K562 (cell line): Measurements from ENCODE around the gene ZC3H11A. TPM values are rescaled to one million over a fixed set of nuclear protein-coding genes. Genes with fewer than 3 reads are reported as not detected.

Source experiments
- ATAC-seq: fragments of 200-7000 bp; cut with Tn5 transposase; 3 replicates; pipeline ENCODE4 v1.9.1; 2020; ENCODE audit warnings: moderate library complexity
- BruUV-seq: library from RNA; stranded (reverse); fragments of 400-500 nt; replicated peaks from 2 replicates; lab custom pipeline; 2021; lab: Mats Ljungman, UMichigan
- CTCF ChIA-PET: fragments of 300-600 bp; formaldehyde crosslinking; extraction: SDS; loops from one replicate; lab custom pipeline; 2021; ENCODE audit warnings: low intra/inter-chr PET ratio; lab: Yijun Ruan, JAX
- POLR2A ChIA-PET: fragments of 300-600, 350-650 bp; sonication (Branson Sonifier 250); formaldehyde crosslinking; extraction: SDS; loops from one replicate; lab custom pipeline; 2021; ENCODE audit warnings: antibody characterized with exemption, inconsistent platforms; lab: Yijun Ruan, JAX
- DNase-seq, 4 experiments: peaks; one replicate each; pipeline versions ENCODE4 v3.0.0 to v3.0.0-alpha.2; 2011 to 2018; ENCODE audit warnings: low spot score in 3 of 4, mixed read lengths in 3 of 4; ENCODE audit errors: extremely low read depth in 1 of 4
- FAIRE-seq: peaks from 2 replicates; lab custom pipeline; 2011; peaks lifted over from hg19 to GRCh38; lab: Jason Lieb, UNC
- H2AFZ ChIP-seq: 2 replicates; pipeline ENCODE4 v1.6.0; 2011; ENCODE audit warnings: low read depth, low read length, control low read depth, inconsistent platforms
- H3K27ac ChIP-seq: fragments of 200-600 bp; 3 replicates; pipeline ENCODE4 v1.8.0; 2011; ENCODE audit warnings: low read depth, mild to moderate bottlenecking, control low read depth, inconsistent platforms, low read length, moderate library complexity, mixed read lengths; ENCODE audit errors: extremely low read depth
- H3K27me3 ChIP-seq, 2 experiments: fragments of 300-600 bp in 1 of 2; 2 replicates in 1 of 2; 3 replicates in 1 of 2; pipeline versions ENCODE4 v1.6.0 to v1.8.0; 2011; ENCODE audit warnings: inconsistent platforms in 2 of 2, low read length in 2 of 2, mild to moderate bottlenecking in 1 of 2, mixed read lengths in 1 of 2, moderate library complexity in 1 of 2; ENCODE audit not compliant: control insufficient read depth in 2 of 2, insufficient read depth in 2 of 2
- H3K36me3 ChIP-seq: fragments of 300-600 bp; 3 replicates; pipeline ENCODE4 v1.8.0; 2011; ENCODE audit warnings: mild to moderate bottlenecking, low read length, inconsistent platforms; ENCODE audit not compliant: control insufficient read depth, insufficient read depth
- H3K4me1 ChIP-seq, 2 experiments: fragments of 200-600 bp in 1 of 2; replicated peaks in 1 of 2; 2 replicates in 1 of 2; 3 replicates in 1 of 2; pipeline versions ENCODE4 v1.5.1 to v1.8.0; 2011; ENCODE audit warnings: inconsistent platforms in 2 of 2, low read length in 2 of 2, mild to moderate bottlenecking in 1 of 2, mixed read lengths in 1 of 2, moderate library complexity in 1 of 2; ENCODE audit not compliant: control insufficient read depth in 2 of 2, insufficient read depth in 2 of 2
- H3K4me2 ChIP-seq: 2 replicates; pipeline ENCODE4 v1.6.1; 2011; ENCODE audit warnings: low read length, control low read depth, inconsistent platforms, mixed read lengths; ENCODE audit not compliant: insufficient read depth
- H3K4me3 ChIP-seq: fragments of 200-600 bp; sonication (generic), shearing (Covaris generic); 2 replicates; pipeline ENCODE4 v1.5.1; 2016; ENCODE audit warnings: control low read depth, inconsistent platforms
- H3K79me2 ChIP-seq: fragments of 200-600 bp; 3 replicates; pipeline ENCODE4 v1.8.0; 2011; ENCODE audit warnings: low read length, inconsistent platforms; ENCODE audit not compliant: control insufficient read depth, insufficient read depth
- H3K9ac ChIP-seq, 2 experiments: 2 replicates each; pipeline versions ENCODE4 v1.6.0 to v1.6.1; 2011; ENCODE audit warnings: low read depth in 2 of 2, low read length in 2 of 2, control low read depth in 1 of 2, inconsistent platforms in 1 of 2, mild to moderate bottlenecking in 1 of 2, mixed read lengths in 1 of 2; ENCODE audit not compliant: insufficient read depth in 1 of 2
- H3K9me1 ChIP-seq: one replicate; pipeline ENCODE4 v1.6.0; 2011; ENCODE audit warnings: inconsistent platforms, mild to moderate bottlenecking, low read length, moderate library complexity; ENCODE audit not compliant: control insufficient read depth, insufficient read depth
- H3K9me3 ChIP-seq: replicated peaks from 2 replicates; pipeline ENCODE4 v1.5.1; 2011; ENCODE audit warnings: low read depth, low read length, inconsistent platforms; ENCODE audit not compliant: control insufficient read depth, insufficient read depth
- H4K20me1 ChIP-seq: replicated peaks from 2 replicates; pipeline ENCODE4 v1.6.1; 2011; ENCODE audit warnings: low read length, inconsistent platforms, mixed read lengths; ENCODE audit not compliant: control insufficient read depth, insufficient read depth
- ARNT ChIP-seq, 2 experiments: fragments of 450-650 bp; IDR thresholded peaks; 2 replicates each; pipeline ENCODE4 v1.6.1; 2016; ENCODE audit warnings: mild to moderate bottlenecking in 1 of 2
- E2F4 ChIP-seq: sonication (generic); formaldehyde crosslinking; IDR thresholded peaks from 2 replicates; pipeline ENCODE4 v1.8.0; 2022; ENCODE audit warnings: mild to moderate bottlenecking, low read depth, missing genetic modification reagents
- ELF4 ChIP-seq: fragments of 450-650 bp; formaldehyde crosslinking; IDR thresholded peaks from 2 replicates; pipeline ENCODE4 v1.4.0; 2022; ENCODE audit warnings: missing genetic modification characterization
- ERF ChIP-seq: fragments of 450-650 bp; formaldehyde crosslinking; IDR thresholded peaks from 2 replicates; pipeline ENCODE4 v1.4.0; 2020; ENCODE audit warnings: mild to moderate bottlenecking, mixed read lengths
- FOS ChIP-seq: IDR thresholded peaks from 3 replicates; pipeline ENCODE4 v1.6.1; 2011; ENCODE audit not compliant: insufficient read length; ENCODE audit errors: extremely low read depth
- HLTF ChIP-seq: fragments of 450-650 bp; IDR thresholded peaks from 2 replicates; pipeline ENCODE4 v1.6.1; 2016
- MTF1 ChIP-seq: fragments of 250-450 bp; sonication (Bioruptor Pico); IDR thresholded peaks from 2 replicates; pipeline ENCODE4 v1.9.0; 2021; ENCODE audit warnings: moderate library complexity, mild to moderate bottlenecking, inconsistent platforms, borderline replicate concordance
- POLR2H ChIP-seq: IDR thresholded peaks from 2 replicates; pipeline ENCODE4 v1.6.1; 2016; ENCODE audit warnings: missing genetic modification characterization, low read depth, mild to moderate bottlenecking, control low read depth, missing compliant biosample characterization, moderate library complexity
- RBM14 ChIP-seq: fragments of 200-400 bp; formaldehyde crosslinking; IDR thresholded peaks from 2 replicates; pipeline ENCODE4 v1.6.1; 2018; ENCODE audit warnings: low read depth, mild to moderate bottlenecking, low read length, moderate library complexity, borderline replicate concordance; ENCODE audit not compliant: insufficient read depth
- RUNX1 ChIP-seq: sonication (generic); IDR thresholded peaks from 2 replicates; pipeline ENCODE4 v1.6.1; 2016; ENCODE audit warnings: antibody characterized with exemption, low read depth
- SAFB2 ChIP-seq: fragments of 200-400 bp; formaldehyde crosslinking; IDR thresholded peaks from 2 replicates; pipeline ENCODE4 v1.6.1; 2018; ENCODE audit warnings: borderline replicate concordance, low read length, low read depth, moderate library complexity; ENCODE audit not compliant: severe bottlenecking
- ZHX1 ChIP-seq: fragments of 150-350 bp; conservative IDR thresholded peaks from 2 replicates; pipeline ENCODE4 v1.6.1; 2014; ENCODE audit warnings: low read length
- ZNF121 ChIP-seq: sonication (generic); formaldehyde crosslinking; conservative IDR thresholded peaks from 2 replicates; pipeline ENCODE4 v1.8.0; 2022; ENCODE audit warnings: missing genetic modification reagents
- ZNF224 ChIP-seq: sonication (generic); formaldehyde crosslinking; IDR thresholded peaks from 2 replicates; pipeline ENCODE4 v1.8.0; 2022; ENCODE audit warnings: mild to moderate bottlenecking, missing genetic modification reagents
- ZNF23 ChIP-seq: fragments of 250-450 bp; sonication (Bioruptor Pico); IDR thresholded peaks from 2 replicates; pipeline ENCODE4 v1.4.0; 2020; ENCODE audit warnings: mild to moderate bottlenecking
- ZNF431 ChIP-seq: sonication (generic); formaldehyde crosslinking; IDR thresholded peaks from 2 replicates; pipeline ENCODE4 v1.8.0; 2022; ENCODE audit warnings: mild to moderate bottlenecking, missing genetic modification reagents
- ZNF830 ChIP-seq: fragments of 250-450 bp; sonication (Bioruptor Pico); IDR thresholded peaks from 2 replicates; pipeline ENCODE4 v1.5.0; 2021; ENCODE audit warnings: mild to moderate bottlenecking
- WGBS: fragments of 100-300 bp; shearing (Covaris generic); methylation state at CpG from one replicate; pipeline ENCODE4 v1.1.6; 2016; ENCODE audit warnings: low coverage, mixed read lengths; ENCODE audit not compliant: insufficient coverage; ENCODE audit errors: missing lambda C conversion rate; 5-methylcytosine and 5-hydroxymethylcytosine counted together
- in situ Hi-C: fragments of 300-500 bp; cut with MboI; formaldehyde crosslinking; loops from 4 replicates; pipeline ENCODE4 v1.15.0; 2018; ENCODE audit warnings: inconsistent platforms, mixed read lengths
- intact Hi-C: fragments of 100-400 bp; cut with micrococcal nuclease; formaldehyde crosslinking; loops from 2 replicates; pipeline ENCODE4 v1.14.2; 2022
- polyA plus RNA-seq, 8 experiments: library from polyadenylated mRNA; depleted of rRNA in 4 of 8; stranded (reverse) in 5 of 8; unstranded in 3 of 8; fragments of >200 nt; fragmentation: Nextera tagmentation in 2 of 8; fragmentation: Illumina TruSeq in 1 of 8; extraction: Ambion mirVana in 2 of 8; extraction: Trizol in 1 of 8; gene quantifications; 2 replicates each; pipeline versions ENCODE4 v1.2.1 to v1.2.3, GENCODE V29; 2011 to 2014; ENCODE audit warnings: inconsistent platforms in 1 of 8, missing spikeins in 1 of 8
- total RNA-seq, 7 experiments: library from RNA; depleted of rRNA in 6 of 7; stranded (reverse); fragments of >200 nt in 6 of 7; fragmentation: Illumina TruSeq in 2 of 7; extraction: Trizol in 2 of 7; gene quantifications; 2 replicates each; pipeline versions ENCODE4 v1.2.1 to v1.2.3, GENCODE V29; 2011 to 2021; ENCODE audit warnings: low replicate concordance in 1 of 7
- TF ChIP-seq, protein P1 (sequence below): fragments of 250-450 bp; sonication (Bioruptor Pico); IDR thresholded peaks from 2 replicates; pipeline ENCODE4 v1.9.0; 2021; ENCODE audit warnings: mild to moderate bottlenecking, inconsistent platforms

Gene ZC3H11A
- total and polyA plus RNA-seq, 9 of the 15 experiments (the other 6 are each of a cell fraction or from before 2014, with no cell fraction given), result 34.2 to 137 (median 102) TPM

GRCh38 chr1:203771901-203772301, 23.5 kb upstream of the ZC3H11A start (continued):
- no peak for TF ChIP-seq ZNF23
- TF ChIP-seq ARNT (IDR thresholded peaks at IDR 0.05), result no peak
- no peak for TF ChIP-seq SAFB2
- TF ChIP-seq POLR2H, result no peak

GRCh38 chr1:203772836-203773235, 22.6 kb upstream of the ZC3H11A start:
- H4K20me1 ChIP-seq, result no peaks in the 10 kb centered on the region
- FAIRE-seq (no peak), ATAC-seq (no peak), DNase-seq (no peak)
- in situ Hi-C loops, result no loop called here
- CTCF ChIA-PET, result no interaction called here
- H3K4me2 ChIP-seq, result no peak overlapping the region
- no peak overlapping the region for H3K9ac ChIP-seq
- intact Hi-C loops, result loop anchor here (10.0 kb wide), 1 partner anchor 148 kb away; the partner anchor contains the start of gene ATP2B4
- H3K36me3 ChIP-seq, result no peaks in the 10 kb centered on the region
- H3K4me1 ChIP-seq, result no peaks in the 10 kb centered on the region; a peak in 1 of 5 replicates
- POLR2A ChIA-PET, result no interaction called here
- H3K9me3 ChIP-seq, result no peaks in the 10 kb centered on the region
- peaks cover 37 to 41% of the 10 kb centered on the region in 2 experiments for H3K27me3 ChIP-seq
- no peak overlapping the region for H2AFZ ChIP-seq
- H3K79me2 ChIP-seq, result no peaks in the 10 kb centered on the region
- H3K9me1 ChIP-seq, result no peaks in the 10 kb centered on the region
- 0% methylated on average over 1 of the region's 1 CpG for WGBS
- no TSS peak for BruUV-seq
- H3K4me3 ChIP-seq, result no peak overlapping the region
- H3K27ac ChIP-seq, result no peak overlapping the region
- TF ChIP-seq MTF1 (CRISPR knock-in tag) (no peak), E2F4 (CRISPR knock-in tag) (no peak), HLTF (no peak), ZHX1 (no peak), ZNF431 (CRISPR knock-in tag) (no peak), ELF4 (CRISPR knock-in tag) (no peak), ZNF121 (CRISPR knock-in tag) (no peak), ERF (CRISPR knock-in tag) (no peak), FOS (no peak), ZNF830 (no peak), RUNX1 (no peak), ZNF224 (CRISPR knock-in tag) (no peak), RBM14 (no peak)
- TF ChIP-seq, protein P1, sequence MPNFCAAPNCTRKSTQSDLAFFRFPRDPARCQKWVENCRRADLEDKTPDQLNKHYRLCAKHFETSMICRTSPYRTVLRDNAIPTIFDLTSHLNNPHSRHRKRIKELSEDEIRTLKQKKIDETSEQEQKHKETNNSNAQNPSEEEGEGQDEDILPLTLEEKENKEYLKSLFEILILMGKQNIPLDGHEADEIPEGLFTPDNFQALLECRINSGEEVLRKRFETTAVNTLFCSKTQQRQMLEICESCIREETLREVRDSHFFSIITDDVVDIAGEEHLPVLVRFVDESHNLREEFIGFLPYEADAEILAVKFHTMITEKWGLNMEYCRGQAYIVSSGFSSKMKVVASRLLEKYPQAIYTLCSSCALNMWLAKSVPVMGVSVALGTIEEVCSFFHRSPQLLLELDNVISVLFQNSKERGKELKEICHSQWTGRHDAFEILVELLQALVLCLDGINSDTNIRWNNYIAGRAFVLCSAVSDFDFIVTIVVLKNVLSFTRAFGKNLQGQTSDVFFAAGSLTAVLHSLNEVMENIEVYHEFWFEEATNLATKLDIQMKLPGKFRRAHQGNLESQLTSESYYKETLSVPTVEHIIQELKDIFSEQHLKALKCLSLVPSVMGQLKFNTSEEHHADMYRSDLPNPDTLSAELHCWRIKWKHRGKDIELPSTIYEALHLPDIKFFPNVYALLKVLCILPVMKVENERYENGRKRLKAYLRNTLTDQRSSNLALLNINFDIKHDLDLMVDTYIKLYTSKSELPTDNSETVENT (CRISPR knock-in tag), result no peak
